ENCODE data around the gene OR4D2. TPM values are rescaled to one million over a fixed set of nuclear protein-coding genes. Genes with fewer than 3 reads are reported as not detected.
"Not testable (repeated sequence)": the region's sequence is repeated elsewhere in the genome, so short reads cannot be mapped to it uniquely, and the experiment has no call there.

The OR4D2 gene
- total RNA-seq, 5 donors from 2014 or later (not counting 1 experiment from before 2014, with no cell fraction given) = not detected

GRCh38 chr17:58132697-58133096 is 34.1 kb upstream of the OR4D2 start:
- H3K27ac ChIP-seq (ENCODE audit: low read length); H3K36me3 ChIP-seq (ENCODE audit: control insufficient read depth in 2 of 2, extremely low read depth in 1 of 2, insufficient read depth in 1 of 2, low read length in 1 of 2); H3K27ac Mint-ChIP-seq; H3K4me1 ChIP-seq (ENCODE audit: control insufficient read depth in 1 of 2, extremely low read depth in 1 of 2, insufficient read depth in 2 of 2, low read length in 2 of 2); DNase-seq; CTCF ChIA-PET; H3K27me3 ChIP-seq (replicated peaks in 1 of 2; ENCODE audit: control insufficient read depth in 2 of 2, extremely low read depth in 1 of 2, insufficient read depth in 2 of 2, low read length in 1 of 2); H3K36me3 Mint-ChIP-seq; POLR2A ChIA-PET; H3K4me3 Mint-ChIP-seq; ATAC-seq (replicated peaks in 1 of 4); H3K4me3 ChIP-seq (ENCODE audit: control insufficient read depth in 1 of 2, extremely low read depth in 1 of 2, low read length in 1 of 2); H3K27me3 Mint-ChIP-seq; H3K9me3 ChIP-seq: not testable (repeated sequence)
- no CpG with 5 or more reads among the region's 5 CpGs for WGBS (ENCODE audit: insufficient coverage)
- peaks cover 0 to 10% (median 1%) of the 10 kb centered on the region in 3 donors for H3K4me1 Mint-ChIP-seq
- peaks cover 0 to 15% (median 5%) of the 10 kb centered on the region in 3 donors for H3K9me3 Mint-ChIP-seq

GRCh38 chr17:58136669-58137279 is 30.0 kb upstream of the OR4D2 start:
- ChIA-PET POLR2A (no interaction called here), CTCF (interaction anchor here (0.6 kb wide), 2 partner anchors 275 to 394 kb away, joined by 3 read pairs; no protein-coding TSS in a partner anchor)
- Histone ChIP-seq H3K27ac (ENCODE audit: low read length) (no peak overlapping the region), H3K36me3 (ENCODE audit: control insufficient read depth in 2 of 2, extremely low read depth in 1 of 2, insufficient read depth in 1 of 2, low read length in 1 of 2) (no peaks in the 10 kb centered on the region), H3K9me3 (no peaks in the 10 kb centered on the region), H3K4me1 (ENCODE audit: control insufficient read depth in 1 of 2, extremely low read depth in 1 of 2, insufficient read depth in 2 of 2, low read length in 2 of 2) (no peaks in the 10 kb centered on the region), H3K27me3 (replicated peaks in 1 of 2; ENCODE audit: control insufficient read depth in 2 of 2, extremely low read depth in 1 of 2, insufficient read depth in 2 of 2, low read length in 1 of 2) (peaks cover 3 to 4% of the 10 kb centered on the region in 2 experiments), H3K4me3 (ENCODE audit: control insufficient read depth in 1 of 2, extremely low read depth in 1 of 2, low read length in 1 of 2) (no peak overlapping the region)
- Mint-ChIP-seq H3K9me3 (peaks cover 0 to 15% (median 5%) of the 10 kb centered on the region in 3 donors), H3K27me3 (no peaks in the 10 kb centered on the region), H3K36me3 (peaks cover 5% of the 10 kb centered on the region), H3K4me3 (no peak overlapping the region), H3K4me1 (peaks cover 1 to 10% (median 2%) of the 10 kb centered on the region in 3 donors), H3K27ac (no peak overlapping the region)
- 67% methylated on average over 5 of the region's 8 CpGs for WGBS (ENCODE audit: insufficient coverage)
- DNase-seq (no peak), ATAC-seq (replicated peaks in 1 of 4) (no peak)

GRCh38 chr17:58141505-58141904 is 25.3 kb upstream of the OR4D2 start:
- H3K4me3 Mint-ChIP-seq = no peak overlapping the region
- no peak overlapping the region for H3K4me3 ChIP-seq (ENCODE audit: control insufficient read depth in 1 of 2, extremely low read depth in 1 of 2, low read length in 1 of 2)
- no peaks in the 10 kb centered on the region for H3K36me3 ChIP-seq (ENCODE audit: control insufficient read depth in 2 of 2, extremely low read depth in 1 of 2, insufficient read depth in 1 of 2, low read length in 1 of 2)
- WGBS (ENCODE audit: insufficient coverage) = no CpG with 5 or more reads among the region's 5 CpGs
- ChIA-PET CTCF (no interaction called here), POLR2A (interaction anchor here in 1 of 2 donors (0.9 kb wide), 1 partner anchor 27 kb away, joined by 3 read pairs; no protein-coding TSS in a partner anchor)
- H3K4me1 ChIP-seq (ENCODE audit: control insufficient read depth in 1 of 2, extremely low read depth in 1 of 2, insufficient read depth in 2 of 2, low read length in 2 of 2) = no peaks in the 10 kb centered on the region
- peaks cover 0 to 4% of the 10 kb centered on the region in 2 experiments for H3K27me3 ChIP-seq (replicated peaks in 1 of 2; ENCODE audit: control insufficient read depth in 2 of 2, extremely low read depth in 1 of 2, insufficient read depth in 2 of 2, low read length in 1 of 2)
- DNase-seq (no peak), ATAC-seq (replicated peaks in 1 of 4) (no peak)
- peaks cover 0 to 5% (median 0%) of the 10 kb centered on the region in 3 donors for H3K4me1 Mint-ChIP-seq
- H3K9me3 Mint-ChIP-seq = peaks cover 20 to 31% (median 21%) of the 10 kb centered on the region in 3 donors
- H3K27me3 Mint-ChIP-seq = no peaks in the 10 kb centered on the region
- H3K36me3 Mint-ChIP-seq = peaks cover 26% of the 10 kb centered on the region
- no peak overlapping the region for H3K27ac ChIP-seq (ENCODE audit: low read length)
- H3K27ac Mint-ChIP-seq = no peak overlapping the region
- H3K9me3 ChIP-seq = peaks cover 2% of the 10 kb centered on the region

- CTCF ChIA-PET; H3K4me3 Mint-ChIP-seq; H3K4me3 ChIP-seq (ENCODE audit: control insufficient read depth in 1 of 2, extremely low read depth in 1 of 2, low read length in 1 of 2); H3K27ac ChIP-seq (ENCODE audit: low read length); H3K27ac Mint-ChIP-seq; H3K27me3 ChIP-seq (replicated peaks in 1 of 2; ENCODE audit: control insufficient read depth in 2 of 2, extremely low read depth in 1 of 2, insufficient read depth in 2 of 2, low read length in 1 of 2); H3K36me3 ChIP-seq (ENCODE audit: control insufficient read depth in 2 of 2, extremely low read depth in 1 of 2, insufficient read depth in 1 of 2, low read length in 1 of 2); H3K4me1 ChIP-seq (ENCODE audit: control insufficient read depth in 1 of 2, extremely low read depth in 1 of 2, insufficient read depth in 2 of 2, low read length in 2 of 2); H3K9me3 ChIP-seq; H3K4me1 Mint-ChIP-seq; ATAC-seq (replicated peaks in 1 of 4); H3K27me3 Mint-ChIP-seq; POLR2A ChIA-PET; DNase-seq: not testable (repeated sequence)
- peaks cover 28% of the 10 kb centered on the region for H3K36me3 Mint-ChIP-seq
- H3K9me3 Mint-ChIP-seq = peaks cover 25 to 42% (median 29%) of the 10 kb centered on the region in 3 donors
- WGBS (ENCODE audit: insufficient coverage) = no CpG with 5 or more reads among the region's 4 CpGs
These were observed 23.4 kb upstream of the OR4D2 start for GRCh38 chr17:58143335-58143734.

DNA sequence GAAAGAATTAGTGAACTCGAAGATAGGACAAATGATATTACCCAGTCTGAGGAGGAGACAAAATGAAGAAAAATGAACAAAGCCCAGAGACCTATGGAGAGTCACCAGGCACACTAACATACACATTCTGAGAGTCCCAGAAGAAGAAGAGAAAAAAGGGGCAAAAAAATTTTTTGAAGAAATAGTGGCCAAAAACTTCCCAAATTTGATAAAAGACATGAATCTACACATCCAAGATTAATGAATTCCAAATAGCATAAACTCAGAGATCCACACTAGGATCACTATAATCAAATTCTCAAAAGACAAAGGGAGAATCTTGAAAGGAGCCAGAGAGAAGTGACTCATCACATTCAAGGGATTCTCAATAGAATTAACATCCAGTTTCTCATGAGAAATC is 22.0 kb upstream of the OR4D2 start:
- Mint-ChIP-seq H3K4me1 (peaks cover 6 to 17% (median 16%) of the 10 kb centered on the region in 3 donors), H3K27ac (no peak overlapping the region), H3K27me3 (no peaks in the 10 kb centered on the region), H3K4me3 (no peak overlapping the region), H3K36me3 (peaks cover 38% of the 10 kb centered on the region), H3K9me3 (peaks cover 25 to 46% (median 29%) of the 10 kb centered on the region in 3 donors)
- Histone ChIP-seq H3K4me3 (ENCODE audit: control insufficient read depth in 1 of 2, extremely low read depth in 1 of 2, low read length in 1 of 2) (no peak overlapping the region), H3K4me1 (ENCODE audit: control insufficient read depth in 1 of 2, extremely low read depth in 1 of 2, insufficient read depth in 2 of 2, low read length in 2 of 2) (no peaks in the 10 kb centered on the region), H3K9me3 (peaks cover 2% of the 10 kb centered on the region), H3K27me3 (replicated peaks in 1 of 2; ENCODE audit: control insufficient read depth in 2 of 2, extremely low read depth in 1 of 2, insufficient read depth in 2 of 2, low read length in 1 of 2) (no peaks in the 10 kb centered on the region), H3K36me3 (ENCODE audit: control insufficient read depth in 2 of 2, extremely low read depth in 1 of 2, insufficient read depth in 1 of 2, low read length in 1 of 2) (no peaks in the 10 kb centered on the region), H3K27ac (ENCODE audit: low read length) (no peak overlapping the region)
- no CpG with 5 or more reads among the region's 1 CpG for WGBS (ENCODE audit: insufficient coverage)
- ChIA-PET CTCF (no interaction called here), POLR2A (no interaction called here)
- ATAC-seq (replicated peaks in 1 of 4) (no peak), DNase-seq (no peak)

- Histone ChIP-seq H3K4me1 (ENCODE audit: control insufficient read depth in 1 of 2, extremely low read depth in 1 of 2, insufficient read depth in 2 of 2, low read length in 2 of 2) (peaks cover 16 to 20% of the 10 kb centered on the region in 2 experiments), H3K27ac (ENCODE audit: low read length) (no peak within 1 kb of the TSS), H3K27me3 (replicated peaks in 1 of 2; ENCODE audit: control insufficient read depth in 2 of 2, extremely low read depth in 1 of 2, insufficient read depth in 2 of 2, low read length in 1 of 2) (no peaks in the 10 kb centered on the region), H3K4me3 (ENCODE audit: control insufficient read depth in 1 of 2, extremely low read depth in 1 of 2, low read length in 1 of 2) (no peak within 1 kb of the TSS), H3K36me3 (ENCODE audit: control insufficient read depth in 2 of 2, extremely low read depth in 1 of 2, insufficient read depth in 1 of 2, low read length in 1 of 2) (no peaks in the 10 kb centered on the region), H3K9me3 (peaks cover 2% of the 10 kb centered on the region)
- DNase-seq (no peak), ATAC-seq (replicated peaks in 1 of 4) (no peak)
- Mint-ChIP-seq H3K27ac (peak within 1 kb of the TSS in 1 of 2 donors; percentile 13), H3K4me1 (peaks cover 29 to 44% (median 39%) of the 10 kb centered on the region in 3 donors), H3K4me3 (no peak within 1 kb of the TSS), H3K27me3 (no peaks in the 10 kb centered on the region), H3K36me3 (peaks cover 41% of the 10 kb centered on the region), H3K9me3 (peaks cover 25 to 46% (median 29%) of the 10 kb centered on the region in 3 donors)
- ChIA-PET CTCF (interaction anchor here in 1 of 2 donors (1.1 kb wide), 1 partner anchor 25 kb away, joined by 3 read pairs; no protein-coding TSS in a partner anchor), POLR2A (no interaction called here)
- WGBS (ENCODE audit: insufficient coverage) = 80% methylated on average over 1 of the region's 1 CpG
These were observed 18.8 kb upstream of the OR4D2 start, which contains the start of gene OR4D1 for GRCh38 chr17:58147930-58148434. TSS of gene OR4D1 (plus strand) at chr17:58148384. CDS start at chr17:58155154, 6,770 bp downstream.

Measured in T-cell (primary cell).